Fibroblast of skin of right biceps (primary cell): ENCODE measurements around the gene COG5.

ENCODE experiments used
- DNase-seq: peaks from one replicate; pipeline ENCODE4 v3.0.0-alpha.2; 2013

The COG5 gene

DNA sequence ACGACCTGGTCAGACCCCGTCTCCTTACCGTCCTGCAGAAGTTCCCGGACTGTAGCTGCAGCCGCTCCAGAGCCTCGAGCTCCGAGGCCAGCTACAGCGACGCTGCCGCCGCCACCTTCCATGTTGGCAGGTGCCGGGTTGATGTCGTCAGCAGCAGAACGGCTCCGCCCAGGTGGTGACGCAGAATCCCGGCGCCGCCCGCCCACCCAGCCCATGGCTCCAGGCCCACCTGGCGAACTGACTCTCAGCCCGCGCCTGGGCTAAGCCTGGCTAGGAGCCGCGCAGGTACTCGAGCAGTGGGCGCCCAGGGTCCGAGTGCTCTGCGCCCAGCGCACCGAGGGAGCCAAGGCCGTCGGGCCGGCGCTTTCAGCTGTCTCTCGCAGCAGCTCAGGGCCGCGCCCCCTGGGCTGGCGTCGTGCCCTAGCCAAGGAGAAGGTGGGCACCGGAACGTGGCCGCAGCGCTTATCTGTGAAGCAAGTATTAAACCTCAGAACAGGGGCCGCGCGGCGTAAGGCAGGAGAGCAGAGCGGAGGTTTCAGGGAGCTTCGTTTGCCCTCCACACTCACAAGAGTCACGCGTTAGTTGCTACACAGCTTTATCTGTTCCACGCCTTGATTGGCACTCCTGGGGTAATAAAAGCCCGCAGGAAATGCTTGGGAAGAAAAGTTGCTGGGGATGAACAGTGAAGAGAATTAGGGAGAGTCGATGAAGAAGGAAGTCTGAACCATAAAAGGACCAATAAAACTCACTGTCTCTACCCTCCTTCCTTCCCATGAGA is at the start of gene COG5, which contains the start of gene DUS4L:
COG5 (minus strand) TSS at position 146 of the 778 bp plus-strand sequence; CDS start at position 122, 24 bp downstream.
DUS4L (plus strand) TSS at position 197 of the 778 bp plus-strand sequence. CDS start 3,100 bp downstream, outside the sequence.
- DNase-seq, result peak; percentile 80

DNA sequence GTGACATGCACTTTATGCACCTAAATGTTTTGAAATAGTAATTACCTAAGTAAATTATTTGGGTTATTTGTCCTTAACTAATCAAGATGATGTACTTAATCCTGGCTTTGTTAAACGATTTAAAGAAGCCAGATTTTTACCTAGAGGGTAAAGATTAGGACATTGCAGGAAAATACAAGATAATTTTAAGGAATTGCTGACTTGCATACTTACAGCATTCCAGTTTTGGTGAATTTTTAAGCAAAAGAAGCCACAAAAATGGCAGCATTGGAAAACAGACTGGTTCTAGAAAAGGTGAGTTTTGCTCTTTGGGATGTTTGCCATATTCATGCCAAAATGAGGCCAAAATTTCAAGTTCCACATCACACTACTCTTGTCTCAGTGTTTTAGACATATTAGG is 49.7 kb upstream of the COG5 start:
- no peak for DNase-seq

DNA sequence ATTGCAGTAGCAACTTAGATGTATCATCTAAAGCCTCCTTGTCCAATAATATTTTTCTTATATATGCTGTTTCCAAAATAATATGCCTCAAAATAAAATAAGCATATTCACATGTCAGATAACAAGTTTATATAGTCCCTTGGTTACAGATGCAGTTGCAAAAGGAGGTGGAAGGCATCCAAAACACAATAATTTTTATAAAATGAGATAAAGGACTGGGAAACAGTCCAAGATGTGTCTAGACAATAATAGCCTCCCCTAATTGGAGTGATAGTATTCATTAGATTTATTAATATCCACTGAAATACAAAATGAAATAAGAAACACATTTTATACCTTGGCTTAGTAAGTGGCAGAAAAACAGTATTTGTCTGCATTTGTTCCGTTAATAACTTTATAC is 46.6 kb upstream of the COG5 start:
- DNase-seq, result no peak

DNA sequence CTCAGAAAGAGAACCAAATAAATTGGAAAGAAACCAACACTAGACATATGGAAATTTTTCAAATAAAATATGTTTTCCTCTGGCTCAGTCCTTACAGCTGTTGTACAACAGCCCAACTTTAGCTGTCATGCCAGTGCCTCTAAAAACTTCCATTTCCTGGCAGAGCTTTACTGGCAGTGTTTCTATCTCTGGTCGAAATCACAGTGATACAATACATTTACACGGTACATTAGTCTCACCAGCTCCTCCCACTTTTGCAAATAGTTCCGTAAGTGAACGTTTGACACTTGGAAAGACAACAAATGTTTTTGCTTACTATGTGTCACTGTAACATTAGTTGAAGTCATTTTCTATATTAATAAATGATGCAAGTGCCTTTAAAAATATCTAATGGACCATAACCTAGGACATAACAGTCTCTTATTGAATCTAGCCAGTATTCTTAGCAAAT is 46.1 kb upstream of the COG5 start:
- DNase-seq, result no peak

DNA sequence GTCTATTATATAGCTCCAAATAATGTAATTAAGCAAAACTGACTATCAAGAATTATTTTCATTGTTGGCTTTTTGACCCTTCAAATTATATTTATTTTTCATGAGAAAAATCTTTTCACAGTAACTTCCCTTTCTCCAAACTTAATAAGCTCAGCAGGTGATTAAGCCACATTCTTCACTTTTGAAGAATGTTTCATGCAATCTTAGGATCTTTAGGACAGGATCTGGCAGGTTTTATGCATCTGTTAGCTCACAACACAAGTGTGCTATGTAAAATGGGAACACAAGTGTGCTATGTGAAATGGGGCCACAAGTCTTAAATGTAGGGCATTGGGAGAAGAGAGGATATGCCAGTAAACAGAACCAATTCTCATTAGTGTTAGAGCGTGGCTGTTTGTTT is 42.6 kb upstream of the COG5 start:
- no peak for DNase-seq

DNA sequence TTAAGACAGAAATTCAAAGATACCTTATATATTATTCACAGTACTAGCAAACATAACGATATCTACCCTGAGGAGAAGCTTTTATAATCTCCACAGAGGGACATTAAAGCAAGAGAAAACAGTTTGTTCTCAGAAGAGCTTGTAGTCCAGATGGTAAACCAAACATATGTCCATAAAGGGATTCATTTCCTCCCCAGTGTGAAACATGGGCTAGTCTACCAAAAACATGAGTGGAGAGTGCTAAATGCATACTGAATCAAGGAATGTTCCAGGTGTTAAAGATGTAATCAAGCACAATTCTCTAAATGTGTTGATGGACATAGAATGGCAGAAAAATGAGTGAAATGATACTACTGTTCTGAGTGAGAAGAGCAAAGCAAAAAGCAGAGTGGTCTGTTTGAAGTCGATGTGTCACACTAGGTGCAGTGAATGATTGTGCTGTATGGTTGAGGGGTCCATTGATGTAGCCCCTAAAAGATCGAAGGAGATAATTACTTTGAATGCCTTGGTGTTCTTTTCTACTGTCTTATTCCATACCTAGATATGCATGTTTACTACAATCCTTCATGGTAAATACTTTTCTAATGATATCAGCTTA is 41.6 kb upstream of the COG5 start:
- DNase-seq, result no peak

DNA sequence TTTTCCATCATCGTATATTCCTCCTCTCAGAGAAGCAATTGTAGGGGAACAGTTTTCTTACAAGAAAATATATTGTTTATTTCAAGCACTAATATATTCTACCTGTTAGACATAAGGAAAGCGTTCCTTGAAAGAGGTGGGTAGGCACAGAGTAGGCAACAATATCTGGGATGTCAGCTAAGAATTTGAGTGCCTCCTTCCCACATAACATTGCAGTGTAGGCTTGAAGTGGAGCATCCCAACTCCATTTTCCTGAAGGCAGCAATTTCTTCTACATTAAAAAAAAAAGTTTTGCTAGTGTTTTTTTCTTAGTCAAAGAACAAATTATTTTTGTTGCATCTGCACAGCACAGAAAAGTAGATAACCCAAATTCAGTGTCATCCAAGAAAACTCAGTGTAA is 37.1 kb upstream of the COG5 start:
- no peak for DNase-seq

- no peak for DNase-seq
Observed at GRCh38 chr7:107599262-107599661, 35.5 kb upstream of the COG5 start.

DNA sequence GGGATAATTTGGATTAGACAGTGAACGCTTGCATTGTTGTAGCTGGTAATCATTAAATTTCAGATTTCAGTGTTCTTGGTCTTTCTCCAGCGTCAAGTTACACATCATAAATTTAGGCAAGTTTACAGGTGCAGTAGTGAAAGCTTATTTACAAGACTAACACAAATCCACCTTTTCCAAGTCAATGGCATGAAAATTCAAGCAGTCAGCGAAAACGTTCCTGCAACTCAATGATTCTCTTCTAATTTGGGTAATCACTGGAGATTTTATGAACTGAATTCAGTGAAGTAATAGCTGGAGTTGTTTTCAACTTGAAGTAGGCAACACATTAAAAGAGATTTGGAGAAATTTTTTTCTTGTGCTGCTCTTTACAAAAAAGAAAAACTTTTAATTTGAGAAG is 34.2 kb upstream of the COG5 start:
- no peak for DNase-seq

DNA sequence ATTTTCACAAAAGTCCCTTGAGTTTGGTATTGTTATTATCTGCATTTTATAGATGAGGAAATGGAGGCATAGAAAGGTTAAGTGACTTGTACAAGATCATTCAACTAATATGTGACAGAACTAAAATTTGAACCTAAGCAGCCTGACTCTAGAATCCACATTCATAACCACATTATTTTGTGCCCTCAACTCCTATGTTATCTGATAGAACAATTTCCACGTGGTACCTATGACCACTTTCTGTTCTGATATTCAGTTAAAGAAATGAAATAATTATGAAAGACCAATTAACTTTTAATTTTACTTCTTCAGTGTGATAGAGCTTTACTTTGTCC is 33.8 kb upstream of the COG5 start:
- DNase-seq, result no peak

- no peak for DNase-seq
Observed at GRCh38 chr7:107596881-107597581, 33.3 kb upstream of the COG5 start.

DNA sequence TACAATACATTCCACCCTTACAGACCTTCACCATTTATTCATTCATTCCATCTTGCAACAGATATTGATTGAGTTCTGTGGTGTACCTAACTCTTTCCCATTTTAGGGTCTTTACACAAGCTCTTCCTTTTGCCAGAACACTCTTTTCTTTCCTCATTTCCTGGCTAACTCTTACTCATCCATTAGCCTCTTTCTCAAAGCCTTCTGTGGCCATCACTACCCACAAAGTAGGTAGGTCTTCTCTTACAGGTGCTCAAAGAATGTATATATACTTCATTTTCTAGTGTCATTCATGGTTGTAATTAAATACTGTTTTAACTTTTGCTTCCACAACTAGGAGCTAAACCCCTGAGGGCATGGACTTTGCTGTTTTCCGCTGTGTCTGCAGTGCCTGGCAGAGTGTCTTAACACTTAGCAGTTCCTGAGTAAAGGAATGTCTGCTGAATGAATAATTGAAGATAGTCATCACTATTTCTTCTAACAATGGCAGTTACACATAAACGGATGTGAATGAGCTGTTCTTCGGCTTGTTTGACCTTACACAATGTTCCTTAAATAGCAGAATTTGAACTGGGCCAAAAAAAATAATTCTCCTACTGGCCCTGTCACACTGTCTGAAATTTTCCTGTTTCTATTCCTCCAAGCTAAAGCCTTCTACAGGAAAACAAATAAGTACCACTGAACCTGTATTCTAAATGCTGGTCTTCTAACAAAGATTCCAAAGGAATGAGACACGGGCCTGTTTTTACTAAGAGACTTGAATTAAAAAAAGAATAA is 31.4 kb upstream of the COG5 start:
- DNase-seq, result peak; percentile 94

DNA sequence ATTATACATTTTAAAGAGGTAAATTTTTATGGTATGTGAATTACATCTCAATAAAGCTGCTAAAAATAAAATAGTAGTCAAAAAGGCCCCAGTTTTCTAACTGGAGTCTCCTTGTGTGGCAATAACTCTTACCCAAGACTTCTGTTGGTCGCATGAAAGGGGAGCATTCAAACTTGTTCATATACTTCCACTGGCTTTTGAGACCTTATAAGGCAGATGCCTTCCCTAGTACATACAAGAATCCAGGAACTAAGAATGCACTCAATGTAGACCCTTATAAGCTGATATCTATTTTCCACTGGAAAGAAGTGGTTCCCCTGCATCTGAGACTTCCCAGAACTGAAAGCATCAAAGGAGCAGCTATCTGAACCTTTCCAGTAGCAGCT is 29.3 kb upstream of the COG5 start:
- DNase-seq, result no peak

DNA sequence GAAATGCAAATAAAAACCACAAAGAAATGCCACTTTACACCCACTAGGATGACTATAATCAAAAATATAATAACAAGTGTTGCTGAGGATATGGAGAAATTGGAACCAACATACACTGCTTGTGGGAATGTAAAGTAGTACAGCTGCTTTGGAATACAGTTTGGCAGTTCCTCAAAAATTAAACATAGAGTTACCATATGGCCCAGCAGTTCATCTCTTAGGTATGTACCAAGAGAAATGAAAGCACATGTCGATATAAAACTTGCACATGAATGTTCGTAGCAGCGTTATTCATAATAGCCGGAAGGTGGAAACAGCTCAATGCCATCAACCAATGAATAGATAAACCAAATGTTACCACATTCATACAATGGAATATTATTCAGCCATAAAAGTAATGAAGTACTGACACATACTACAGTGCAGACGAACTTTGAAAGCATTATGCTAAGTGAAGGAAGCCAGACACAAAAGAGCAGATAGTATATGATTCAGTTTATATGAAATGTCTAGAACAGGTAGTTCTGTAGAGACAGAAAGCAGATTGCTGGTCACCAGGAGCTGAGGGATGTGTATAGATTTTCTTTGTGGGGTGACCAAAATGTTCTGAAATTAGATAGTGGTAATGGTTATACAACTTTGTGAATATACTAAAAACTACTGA is 28.8 kb upstream of the COG5 start:
- DNase-seq, result peak; percentile 87

DNA sequence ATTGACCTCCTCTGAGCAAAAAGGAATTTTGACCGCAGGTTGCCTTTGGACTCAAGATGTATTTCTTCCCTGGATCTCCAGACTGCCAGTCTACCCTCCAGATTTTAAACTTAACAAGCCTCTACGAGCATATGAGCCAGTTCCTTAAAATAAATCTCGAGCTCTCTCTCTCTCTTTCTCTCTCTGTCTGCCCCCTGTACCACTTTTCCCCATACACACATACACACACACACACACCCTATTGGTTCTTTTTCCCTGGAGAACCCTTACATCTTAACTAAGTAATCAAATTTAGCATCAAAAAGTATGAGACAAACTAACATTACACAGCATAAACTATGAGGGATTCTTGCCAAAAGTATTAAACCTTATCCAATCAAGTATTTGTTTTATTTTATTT is 27.7 kb upstream of the COG5 start:
- no peak for DNase-seq

GRCh38 chr7:107588529-107589130 is 24.9 kb upstream of the COG5 start:
- no peak for DNase-seq

DNA sequence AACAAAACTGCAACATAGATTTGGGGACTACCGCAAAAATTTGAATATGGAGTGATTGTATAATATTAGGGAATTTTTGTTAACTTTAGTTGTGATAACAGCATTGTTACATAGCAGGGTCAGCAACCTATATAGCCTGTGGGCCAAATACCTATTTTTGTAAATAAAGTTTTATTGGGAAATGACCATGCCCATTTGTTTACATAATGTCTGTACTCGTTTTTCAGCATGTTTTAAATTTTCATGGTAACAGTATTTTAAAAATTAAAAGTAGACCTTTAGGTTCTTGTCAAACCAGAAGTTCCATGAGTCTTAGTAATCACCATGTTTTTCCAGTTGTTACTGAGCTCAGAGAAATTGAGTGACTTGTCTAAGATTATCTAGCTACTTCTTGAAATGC is 21.0 kb upstream of the COG5 start:
- DNase-seq, result no peak

DNA sequence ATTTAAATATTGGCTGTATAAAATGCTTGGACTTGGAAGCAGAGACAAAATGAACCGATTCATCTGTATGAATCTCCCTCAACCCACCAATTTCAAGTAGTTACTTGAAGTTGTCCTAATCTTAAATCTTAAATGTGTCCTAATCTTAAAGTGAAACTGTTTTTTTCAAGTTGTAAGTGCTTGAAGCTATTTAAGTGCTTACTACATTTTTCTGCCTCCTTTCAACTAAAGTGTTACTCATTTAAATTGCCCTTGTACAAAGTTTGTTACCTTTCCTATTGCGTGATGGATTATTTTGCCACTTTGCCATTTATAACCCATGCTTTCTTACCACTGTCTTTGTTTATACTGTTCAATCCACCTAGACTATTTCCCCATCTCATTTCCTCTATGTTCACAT is 19.2 kb upstream of the COG5 start:
- no peak for DNase-seq

DNA sequence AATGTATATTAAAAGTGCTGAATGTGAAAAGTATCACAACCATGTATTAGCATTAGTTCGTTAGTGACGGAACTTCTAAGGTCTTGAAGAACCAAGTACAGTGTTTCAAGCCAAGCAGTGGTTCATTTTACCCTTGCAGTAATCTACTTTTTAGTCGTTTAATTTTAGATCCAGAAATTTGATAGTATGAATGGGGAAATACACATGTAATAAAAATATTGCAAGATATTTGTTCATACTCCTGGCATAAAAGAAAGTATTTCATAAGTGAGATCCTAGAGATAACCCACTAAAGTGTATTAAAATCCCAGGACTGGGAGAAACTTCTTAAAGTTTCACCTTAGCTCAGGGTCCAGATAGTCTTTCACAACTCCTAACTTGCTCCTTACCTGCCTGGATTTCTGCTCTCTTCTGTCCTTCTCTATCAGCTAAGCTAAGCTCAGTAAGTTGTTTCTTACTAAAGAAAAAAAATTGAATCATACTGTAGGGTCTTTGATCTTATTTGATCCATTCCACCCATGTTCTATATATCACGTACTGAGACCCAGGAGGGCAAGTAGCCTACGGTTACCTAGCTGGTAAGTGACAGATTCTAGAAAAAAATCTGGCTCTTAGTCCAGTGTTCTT is 17.8 kb upstream of the COG5 start:
- DNase-seq, result no peak

GRCh38 chr7:107580716-107581383 is 17.1 kb upstream of the COG5 start:
- no peak for DNase-seq
